Measurements from ENCODE around the gene UBE2F. TPM values are rescaled to one million over a fixed set of nuclear protein-coding genes. Genes with fewer than 3 reads are reported as not detected.

The UBE2F gene
- total RNA-seq, 2 experiments from 2014 or later: 19.9 to 27.1 TPM

DNA sequence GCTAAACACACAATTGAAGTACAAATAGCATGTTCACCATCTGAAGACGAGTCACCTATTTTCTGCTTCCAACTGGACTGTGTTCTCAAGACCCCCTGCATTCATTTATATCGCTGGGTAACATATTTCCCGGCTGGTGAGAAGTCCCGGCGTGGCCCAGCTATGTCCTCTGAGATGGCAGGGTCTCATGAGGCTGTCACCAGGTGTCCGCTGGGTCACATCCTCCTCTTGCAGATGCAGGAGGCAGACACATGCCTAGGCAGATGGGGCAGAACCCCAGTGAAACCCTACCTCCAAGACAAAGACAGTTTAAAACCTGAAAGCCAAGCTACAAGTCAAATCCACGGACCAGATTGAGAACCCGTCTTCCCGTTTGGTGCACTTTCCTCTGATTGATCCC is 36.8 kb upstream of the UBE2F start:
- no peak overlapping the region for H2AFZ ChIP-seq (ENCODE audit: low read length)
- H3K79me2 ChIP-seq (ENCODE audit: insufficient read depth, low read depth, low read length): no peaks in the 10 kb centered on the region
- no peaks in the 10 kb centered on the region for H3K36me3 ChIP-seq (ENCODE audit: insufficient read depth, low read length)
- H3K4me1 ChIP-seq (ENCODE audit: insufficient read depth, low read length, poor library complexity, severe bottlenecking): no peaks in the 10 kb centered on the region
- H3K9me2 ChIP-seq (ENCODE audit: insufficient read depth, low read length): no peaks in the 10 kb centered on the region
- BruUV-seq (replicated peaks): no TSS peak
- H3K27ac ChIP-seq (ENCODE audit: low read depth, low read length, poor library complexity, severe bottlenecking): no peak overlapping the region
- no peak overlapping the region for H3K4me3 ChIP-seq (ENCODE audit: low read depth, low read length, poor library complexity, severe bottlenecking)
- TF ChIP-seq CTCF (conservative IDR thresholded peaks at IDR 0.05; ENCODE audit: low read length) (no peak), EZH2phosphoT487 (IDR thresholded peaks at IDR 0.05; ENCODE audit: borderline replicate concordance, low read depth, low read length) (no peak)
- H3K4me2 ChIP-seq (ENCODE audit: low read length): no peak overlapping the region
- no peak for DNase-seq (ENCODE audit: low spot score)
- CTCF ChIA-PET (ENCODE audit: unreplicated experiment): no interaction called here
- intact Hi-C loops (cut with micrococcal nuclease; ENCODE audit: unreplicated experiment): loop anchor here (10.0 kb wide), 1 partner anchor 225 kb away; the partner anchor contains the start of gene ERFE
- H3K9me3 ChIP-seq (ENCODE audit: low read length): no peaks in the 10 kb centered on the region
- POLR2A ChIA-PET: no interaction called here
- H4K20me1 ChIP-seq (ENCODE audit: insufficient read depth, low read length): no peaks in the 10 kb centered on the region

DNA sequence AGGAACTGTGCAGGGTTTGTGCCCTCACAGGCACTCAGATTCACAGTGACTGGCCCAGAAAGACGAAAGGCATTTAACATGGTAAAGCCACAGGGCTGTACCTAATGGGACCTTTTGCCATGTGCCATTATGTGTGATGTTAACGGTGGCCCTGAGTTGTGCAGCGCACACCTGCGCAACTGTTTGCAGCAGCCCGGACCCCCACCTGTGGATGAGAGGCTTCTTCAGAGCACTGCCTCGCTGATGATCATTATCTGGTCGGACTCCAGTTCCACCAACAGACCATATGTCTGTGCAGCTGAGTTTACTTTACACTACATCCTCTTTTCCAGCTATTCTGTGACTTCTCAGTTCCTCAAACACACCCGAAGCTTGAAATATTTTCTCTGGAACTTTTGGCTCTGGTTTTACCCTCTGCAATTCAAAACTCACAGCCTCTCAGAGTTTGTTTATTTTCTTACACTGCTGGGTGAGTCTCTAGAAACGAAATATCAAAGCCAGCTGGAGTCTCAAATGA is 35.6 kb upstream of the UBE2F start:
- Histone ChIP-seq H3K4me1 (ENCODE audit: insufficient read depth, low read length, poor library complexity, severe bottlenecking) (no peaks in the 10 kb centered on the region), H3K27ac (ENCODE audit: low read depth, low read length, poor library complexity, severe bottlenecking) (no peak overlapping the region), H3K9me3 (ENCODE audit: low read length) (no peaks in the 10 kb centered on the region), H3K4me3 (ENCODE audit: low read depth, low read length, poor library complexity, severe bottlenecking) (no peak overlapping the region), H3K4me2 (ENCODE audit: low read length) (no peak overlapping the region), H3K36me3 (ENCODE audit: insufficient read depth, low read length) (no peaks in the 10 kb centered on the region), H4K20me1 (ENCODE audit: insufficient read depth, low read length) (no peaks in the 10 kb centered on the region), H3K79me2 (ENCODE audit: insufficient read depth, low read depth, low read length) (no peaks in the 10 kb centered on the region), H3K9me2 (ENCODE audit: insufficient read depth, low read length) (no peaks in the 10 kb centered on the region), H2AFZ (ENCODE audit: low read length) (no peak overlapping the region)
- ChIA-PET CTCF (ENCODE audit: unreplicated experiment) (no interaction called here), POLR2A (no interaction called here)
- intact Hi-C loops (cut with micrococcal nuclease; ENCODE audit: unreplicated experiment): no loop called here
- TF ChIP-seq EZH2phosphoT487 (IDR thresholded peaks at IDR 0.05; ENCODE audit: borderline replicate concordance, low read depth, low read length): no peak
- TF ChIP-seq CTCF (conservative IDR thresholded peaks at IDR 0.05; ENCODE audit: low read length): no peak
- BruUV-seq (replicated peaks): no TSS peak
- DNase-seq (ENCODE audit: low spot score): no peak

- Histone ChIP-seq H3K4me2 (ENCODE audit: low read length) (no peak overlapping the region), H3K4me1 (ENCODE audit: insufficient read depth, low read length, poor library complexity, severe bottlenecking) (no peaks in the 10 kb centered on the region), H2AFZ (ENCODE audit: low read length) (no peak overlapping the region), H3K9me2 (ENCODE audit: insufficient read depth, low read length) (no peaks in the 10 kb centered on the region), H3K27ac (ENCODE audit: low read depth, low read length, poor library complexity, severe bottlenecking) (no peak overlapping the region), H3K9me3 (ENCODE audit: low read length) (no peaks in the 10 kb centered on the region), H3K36me3 (ENCODE audit: insufficient read depth, low read length) (no peaks in the 10 kb centered on the region), H4K20me1 (ENCODE audit: insufficient read depth, low read length) (no peaks in the 10 kb centered on the region), H3K79me2 (ENCODE audit: insufficient read depth, low read depth, low read length) (no peaks in the 10 kb centered on the region), H3K4me3 (ENCODE audit: low read depth, low read length, poor library complexity, severe bottlenecking) (no peak overlapping the region)
- no peak for TF ChIP-seq CTCF (conservative IDR thresholded peaks at IDR 0.05; ENCODE audit: low read length)
- no peak for TF ChIP-seq EZH2phosphoT487 (IDR thresholded peaks at IDR 0.05; ENCODE audit: borderline replicate concordance, low read depth, low read length)
- BruUV-seq (replicated peaks): no TSS peak
- no peak for DNase-seq (ENCODE audit: low spot score)
- intact Hi-C loops (cut with micrococcal nuclease; ENCODE audit: unreplicated experiment): no loop called here
- ChIA-PET POLR2A (no interaction called here), CTCF (ENCODE audit: unreplicated experiment) (no interaction called here)
Observed at GRCh38 chr2:237932731-237933131, 34.1 kb upstream of the UBE2F start.
